Liver (tissue), 3 donors: ENCODE measurements around the gene FAM163A.

ENCODE experiments used
- CTCF ChIP-seq: fragments of 150-350 bp; IDR thresholded peaks from 2 replicates; pipeline ENCODE4 v1.5.1; 2017; ENCODE audit warnings: improper control_type of control experiment, low read depth, low read length; ENCODE audit not compliant: missing input control
- FOXA1 ChIP-seq: IDR thresholded peaks from 2 replicates; pipeline ENCODE4 v1.6.1; 2016; ENCODE audit warnings: antibody characterized with exemption
- GABPA ChIP-seq, 2 donors: IDR thresholded peaks in 1 of 2; conservative IDR thresholded peaks in 1 of 2; 2 replicates each; pipeline ENCODE4 v1.6.1; 2016; ENCODE audit warnings: antibody characterized with exemption in 2 of 2, mild to moderate bottlenecking in 1 of 2, moderate library complexity in 1 of 2
- HNF4A ChIP-seq, 2 donors: conservative IDR thresholded peaks; 2 replicates each; pipeline ENCODE4 v1.6.1; 2016; ENCODE audit warnings: antibody characterized with exemption in 2 of 2, mild to moderate bottlenecking in 2 of 2
- HNF4G ChIP-seq: IDR thresholded peaks from 2 replicates; pipeline ENCODE4 v1.6.1; 2016; ENCODE audit warnings: antibody characterized with exemption
- JUND ChIP-seq, 2 donors: IDR thresholded peaks; 2 replicates each; pipeline ENCODE4 v1.6.1; 2016; ENCODE audit warnings: antibody characterized with exemption in 2 of 2
- MAX ChIP-seq: IDR thresholded peaks from 2 replicates; pipeline ENCODE4 v1.6.1; 2016; ENCODE audit warnings: antibody characterized with exemption
- RAD21 ChIP-seq, 2 donors: IDR thresholded peaks; 2 replicates each; pipeline ENCODE4 v1.6.1; 2016; ENCODE audit warnings: antibody characterized with exemption in 2 of 2, mild to moderate bottlenecking in 2 of 2
- REST ChIP-seq: IDR thresholded peaks from 2 replicates; pipeline ENCODE4 v1.6.1; 2016; ENCODE audit warnings: antibody characterized with exemption, mild to moderate bottlenecking
- RXRA ChIP-seq, 2 donors: IDR thresholded peaks; 2 replicates each; pipeline ENCODE4 v1.6.1; 2017 to 2018; ENCODE audit warnings: antibody characterized with exemption in 2 of 2, mild to moderate bottlenecking in 1 of 2
- TAF1 ChIP-seq: conservative IDR thresholded peaks from 2 replicates; pipeline ENCODE4 v1.6.1; 2016; ENCODE audit warnings: antibody characterized with exemption, mild to moderate bottlenecking
- YY1 ChIP-seq: IDR thresholded peaks from 2 replicates; pipeline ENCODE4 v1.6.1; 2016; ENCODE audit warnings: antibody characterized with exemption, mild to moderate bottlenecking
- ZBTB33 ChIP-seq: IDR thresholded peaks from 2 replicates; pipeline ENCODE4 v1.6.1; 2016; ENCODE audit warnings: antibody characterized with exemption
- donor health status: healthy.
- donor health status: healthy.

GRCh38 chr1:179840107-179840506 is 97.0 kb downstream of the FAM163A start:
- TF ChIP-seq CTCF (no peak), TAF1 (no peak), RAD21 (IDR thresholded peaks at IDR 0.05) (no peak), HNF4A (conservative IDR thresholded peaks at IDR 0.05) (no peak), GABPA (IDR thresholded peaks at IDR 0.05 in 1 of 2, conservative IDR thresholded peaks at IDR 0.05 in 1 of 2) (no peak), HNF4G (no peak), RXRA (IDR thresholded peaks at IDR 0.05) (no peak), FOXA1 (no peak), YY1 (no peak), MAX (no peak), ZBTB33 (no peak), JUND (IDR thresholded peaks at IDR 0.05) (no peak), REST (no peak)
